HG03457 (cell line): ENCODE results near the gene IQSEC3.
"Not testable (repeated sequence)": the region's sequence is repeated elsewhere in the genome, so short reads cannot be mapped to it uniquely, and the experiment has no call there.

Experiments
- ATAC-seq: cut with Tn5 transposase; IDR thresholded peaks from one replicate; pipeline ENCODE4 v1.9.1; 2021; ENCODE audit warnings: moderate number of reproducible peaks; ENCODE audit not compliant: unreplicated experiment

The IQSEC3 gene

GRCh38 chr12:212715-213526, 146.4 kb downstream of the IQSEC3 start:
- no peak for ATAC-seq

- ATAC-seq, result no peak
These were observed 147.0 kb downstream of the IQSEC3 start for GRCh38 chr12:213527-213932.

GRCh38 chr12:214003-214741, 147.6 kb downstream of the IQSEC3 start, which contains the start of gene SLC6A12:
Gene SLC6A12, minus strand, starts transcription at chr12:214157. Its CDS starts 4,171 bp downstream, at chr12:209986.
- no peak for ATAC-seq

GRCh38 chr12:215116-215515, 148.5 kb downstream of the IQSEC3 start:
- no peak for ATAC-seq

- ATAC-seq, result not testable (repeated sequence)
These were observed 150.5 kb downstream of the IQSEC3 start for GRCh38 chr12:217029-217428.

GRCh38 chr12:218221-218620, 151.7 kb downstream of the IQSEC3 start:
- ATAC-seq, result no peak

GRCh38 chr12:218728-219590, 152.4 kb downstream of the IQSEC3 start:
- no peak for ATAC-seq

GRCh38 chr12:219891-220352, 153.4 kb downstream of the IQSEC3 start:
- ATAC-seq, result no peak

GRCh38 chr12:220491-220890, 153.9 kb downstream of the IQSEC3 start:
- no peak for ATAC-seq

GRCh38 chr12:220946-221550, 154.5 kb downstream of the IQSEC3 start:
- ATAC-seq, result no peak

- ATAC-seq, result no peak
These were observed 155.2 kb downstream of the IQSEC3 start for GRCh38 chr12:221736-222135.

- no peak for ATAC-seq
These were observed 157.3 kb downstream of the IQSEC3 start for GRCh38 chr12:223841-224240.

- ATAC-seq, result no peak
These were observed 157.8 kb downstream of the IQSEC3 start for GRCh38 chr12:224330-224729.

- no peak for ATAC-seq
These were observed 158.4 kb downstream of the IQSEC3 start for GRCh38 chr12:225012-225411.

GRCh38 chr12:226401-226800, 159.8 kb downstream of the IQSEC3 start:
- ATAC-seq, result no peak

GRCh38 chr12:227286-227915, 160.8 kb downstream of the IQSEC3 start:
- ATAC-seq, result no peak
